ENCODE data around the gene SLC16A13.

GRCh38 chr17:7039832-7040231 is 4.0 kb downstream of the SLC16A13 start:
- TF ChIP-seq CTCF (IDR thresholded peaks at IDR 0.05) (no peak), POLR2A (IDR thresholded peaks at IDR 0.05) (no peak)

Measured in thyroid gland (tissue), 4 donors.